H9 (cell line): ENCODE results near the gene LGALS7B. TPM values are rescaled to one million over a fixed set of nuclear protein-coding genes. Genes with fewer than 3 reads are reported as not detected.

Experiments
- DNase-seq: peaks from one replicate; pipeline ENCODE4 v3.0.0-alpha.2; 2017
- H2AFZ ChIP-seq: one replicate; pipeline ENCODE4 v1.6.1; 2013; ENCODE audit warnings: mild to moderate bottlenecking, low read length, control low read depth, moderate library complexity
- H2AK5ac ChIP-seq: 2 replicates; pipeline ENCODE4 v1.6.1; 2013; ENCODE audit warnings: low read length, control low read depth, mixed read lengths; ENCODE audit not compliant: insufficient read length
- H2BK120ac ChIP-seq: one replicate; pipeline ENCODE4 v1.6.1; 2013; ENCODE audit warnings: low read depth, mild to moderate bottlenecking, low read length, control low read depth, inconsistent platforms; ENCODE audit not compliant: poor library complexity, severe bottlenecking
- H2BK12ac ChIP-seq: 2 replicates; pipeline ENCODE4 v1.6.1; 2013; ENCODE audit warnings: low read length, control low read depth, mixed read lengths, low read depth; ENCODE audit not compliant: insufficient read length
- H2BK15ac ChIP-seq: 2 replicates; pipeline ENCODE4 v1.6.1; 2013; ENCODE audit warnings: low read depth, low read length, control low read depth
- H2BK20ac ChIP-seq: one replicate; pipeline ENCODE4 v1.6.1; 2013; ENCODE audit warnings: low read depth, mild to moderate bottlenecking, low read length, control low read depth, inconsistent platforms; ENCODE audit not compliant: poor library complexity, severe bottlenecking
- H2BK5ac ChIP-seq: 2 replicates; pipeline ENCODE4 v1.6.1; 2013; ENCODE audit warnings: low read length, control low read depth, mixed read lengths; ENCODE audit not compliant: insufficient read length
- H3K14ac ChIP-seq: 2 replicates; pipeline ENCODE4 v1.6.1; 2013; ENCODE audit warnings: low read length, control low read depth; ENCODE audit not compliant: insufficient read depth
- H3K18ac ChIP-seq: 2 replicates; pipeline ENCODE4 v1.6.1; 2013; ENCODE audit warnings: low read depth, mild to moderate bottlenecking, mixed read lengths, low read length, control low read depth; ENCODE audit not compliant: insufficient read length
- H3K23ac ChIP-seq: 2 replicates; pipeline ENCODE4 v1.6.1; 2013; ENCODE audit warnings: low read length, control low read depth, mixed read lengths, low read depth; ENCODE audit not compliant: insufficient read length
- H3K23me2 ChIP-seq: 2 replicates; pipeline ENCODE4 v1.6.1; 2013; ENCODE audit warnings: low read depth, mild to moderate bottlenecking, mixed read lengths, low read length, control low read depth; ENCODE audit not compliant: insufficient read length, poor library complexity, severe bottlenecking
- H3K27ac ChIP-seq: 2 replicates; pipeline ENCODE4 v1.5.1; 2013; ENCODE audit warnings: low read length, control low read depth, mixed read lengths, low read depth; ENCODE audit not compliant: insufficient read length
- H3K27me3 ChIP-seq: 2 replicates; pipeline ENCODE4 v1.6.1; 2013; ENCODE audit warnings: low read length, control low read depth, inconsistent platforms; ENCODE audit not compliant: insufficient read depth
- H3K4ac ChIP-seq: 2 replicates; pipeline ENCODE4 v1.6.1; 2013; ENCODE audit warnings: low read depth, mild to moderate bottlenecking, control low read depth, inconsistent platforms, low read length, moderate library complexity
- H3K4me1 ChIP-seq: 2 replicates; pipeline ENCODE4 v1.6.1; 2013; ENCODE audit warnings: low read length, control low read depth, inconsistent platforms; ENCODE audit not compliant: insufficient read depth
- H3K4me2 ChIP-seq: 2 replicates; pipeline ENCODE4 v1.6.1; 2013; ENCODE audit warnings: low read length, control low read depth, mixed read lengths; ENCODE audit not compliant: insufficient read length, insufficient read depth
- H3K56ac ChIP-seq: 2 replicates; pipeline ENCODE4 v1.6.1; 2013; ENCODE audit warnings: low read depth, mild to moderate bottlenecking, mixed read lengths, low read length, control low read depth; ENCODE audit not compliant: insufficient read length
- H3K79me1 ChIP-seq: 2 replicates; pipeline ENCODE4 v1.6.1; 2013; ENCODE audit warnings: low read depth, mild to moderate bottlenecking, moderate library complexity, low read length, control low read depth, inconsistent platforms; ENCODE audit not compliant: insufficient read depth, poor library complexity, severe bottlenecking
- H3K79me2 ChIP-seq: 2 replicates; pipeline ENCODE4 v1.6.1; 2013; ENCODE audit warnings: low read length, control low read depth, inconsistent platforms; ENCODE audit not compliant: insufficient read depth
- H3K9ac ChIP-seq: 2 replicates; pipeline ENCODE4 v1.6.1; 2013; ENCODE audit warnings: low read length, control low read depth, mixed read lengths; ENCODE audit not compliant: insufficient read length; ENCODE audit errors: extremely low read depth
- H3K9me3 ChIP-seq: one replicate; pipeline ENCODE4 v1.6.1; 2013; ENCODE audit warnings: low read depth, low read length, inconsistent platforms; ENCODE audit not compliant: control insufficient read depth
- H3T11ph ChIP-seq: one replicate; pipeline ENCODE4 v1.6.1; 2013; ENCODE audit warnings: mild to moderate bottlenecking, low read length, control low read depth, inconsistent platforms
- H4K20me1 ChIP-seq: one replicate; pipeline ENCODE4 v1.6.1; 2013; ENCODE audit not compliant: control insufficient read depth, insufficient read length, insufficient read depth
- H4K5ac ChIP-seq: 2 replicates; pipeline ENCODE4 v1.6.1; 2013; ENCODE audit warnings: low read depth, mild to moderate bottlenecking, mixed read lengths, low read length, control low read depth; ENCODE audit not compliant: insufficient read length
- H4K8ac ChIP-seq: replicated peaks from 2 replicates; pipeline ENCODE4 v1.6.1; 2013; ENCODE audit warnings: low read length, control low read depth, mixed read lengths, low read depth; ENCODE audit not compliant: insufficient read length
- H4K91ac ChIP-seq: 2 replicates; pipeline ENCODE4 v1.6.1; 2013; ENCODE audit warnings: low read depth, mild to moderate bottlenecking, moderate library complexity, mixed read lengths, low read length, control low read depth; ENCODE audit not compliant: insufficient read length
- H3K27ac Mint-ChIP-seq, 3 experiments: 2 replicates in 2 of 3; 3 replicates in 1 of 3; pipeline ENCODE4 v1.8.0; 2020 to 2021; ENCODE audit warnings: mixed read lengths in 3 of 3, mild to moderate bottlenecking in 1 of 3, moderate library complexity in 1 of 3
- H3K27me3 Mint-ChIP-seq: 2 replicates; pipeline ENCODE4 v1.8.0; 2021; ENCODE audit warnings: low read depth, mild to moderate bottlenecking, moderate library complexity, mixed read lengths
- H3K36me3 Mint-ChIP-seq, 3 experiments: 2 replicates in 2 of 3; 3 replicates in 1 of 3; pipeline ENCODE4 v1.8.0; 2020 to 2021; ENCODE audit warnings: low read depth in 3 of 3, mixed read lengths in 3 of 3; ENCODE audit not compliant: insufficient read depth in 1 of 3
- H3K4me1 Mint-ChIP-seq, 2 experiments: 2 replicates each; pipeline ENCODE4 v1.8.0; 2020; ENCODE audit warnings: mixed read lengths in 2 of 2
- H3K4me3 Mint-ChIP-seq, 2 experiments: 2 replicates in 1 of 2; 3 replicates in 1 of 2; pipeline ENCODE4 v1.8.0; 2020 to 2021; ENCODE audit warnings: mild to moderate bottlenecking in 2 of 2, mixed read lengths in 2 of 2, moderate library complexity in 1 of 2
- H3K9me3 Mint-ChIP-seq, 2 experiments: 2 replicates in 1 of 2; 3 replicates in 1 of 2; pipeline ENCODE4 v1.8.0; 2020; ENCODE audit warnings: mild to moderate bottlenecking in 2 of 2, mixed read lengths in 2 of 2, moderate library complexity in 1 of 2
- CTCF ChIP-seq: fragments of 200-600 bp; sonication (generic); conservative IDR thresholded peaks from 3 replicates; pipeline ENCODE4 v1.8.0; 2021; ENCODE audit warnings: antibody characterized with exemption, mild to moderate bottlenecking
- WGBS: extraction: QIAGEN DNeasy Blood & Tissue Kit; methylation state at CpG from one replicate; pipeline ENCODE4 v1.1.7; 2013; ENCODE audit warnings: missing lambda C conversion rate, low lambda C conversion rate, mixed read lengths; ENCODE audit not compliant: insufficient read length; ENCODE audit errors: extremely low coverage; 5-methylcytosine and 5-hydroxymethylcytosine counted together
- total RNA-seq: library from RNA; stranded (reverse); gene quantifications from 2 replicates; pipeline ENCODE4 v1.2.1, GENCODE V29; 2021

The LGALS7B gene
- total RNA-seq, 1 experiment from 2014 or later: 0.90 TPM

GRCh38 chr19:38795549-38795948 is 6.5 kb downstream of the LGALS7B start:
- H2BK120ac ChIP-seq: no peak overlapping the region
- H2AK5ac ChIP-seq: no peak overlapping the region
- H4K8ac ChIP-seq: no peak overlapping the region
- no peak overlapping the region for H3T11ph ChIP-seq
- no peak for DNase-seq
- no peak overlapping the region for H3K4ac ChIP-seq
- no peaks in the 10 kb centered on the region for H4K20me1 ChIP-seq
- Mint-ChIP-seq H3K4me3 (no peak overlapping the region), H3K27me3 (peaks cover 2% of the 10 kb centered on the region; the same call in 1 of the 2 replicates), H3K27ac (no peak overlapping the region), H3K9me3 (peaks cover 2 to 11% of the 10 kb centered on the region in 2 experiments; a peak in 3 of 5 replicates), H3K4me1 (peaks cover 5 to 8% of the 10 kb centered on the region in 2 experiments; a peak in 3 of 4 replicates), H3K36me3 (0 out of 7 replicates have a peak, but pooled peaks cover 0 to 4% (median 0%) of the 10 kb centered on the region in 3 experiments)
- no peak overlapping the region for H2BK12ac ChIP-seq
- no peaks in the 10 kb centered on the region for H3K9me3 ChIP-seq
- H2BK5ac ChIP-seq: no peak overlapping the region
- no peak overlapping the region for H3K9ac ChIP-seq
- H3K79me2 ChIP-seq: no peaks in the 10 kb centered on the region; the same call in 1 of the 2 replicates
- no peak overlapping the region for H3K4me2 ChIP-seq
- no peak overlapping the region for H3K56ac ChIP-seq
- H2AFZ ChIP-seq: no peak overlapping the region
- no peak overlapping the region for H4K91ac ChIP-seq
- no peak overlapping the region for H3K27ac ChIP-seq
- no peaks in the 10 kb centered on the region for H3K79me1 ChIP-seq
- no peak overlapping the region for H3K14ac ChIP-seq
- WGBS: no CpG with 5 or more reads among the region's 4 CpGs
- H3K27me3 ChIP-seq: no peaks in the 10 kb centered on the region
- H3K18ac ChIP-seq: no peak overlapping the region
- TF ChIP-seq CTCF: no peak
- H4K5ac ChIP-seq: no peak overlapping the region
- H3K4me1 ChIP-seq: 0 out of 2 replicates have a peak, but pooled peaks cover 3% of the 10 kb centered on the region
- no peak overlapping the region for H2BK20ac ChIP-seq
- H3K23me2 ChIP-seq: no peaks in the 10 kb centered on the region
- no peak overlapping the region for H2BK15ac ChIP-seq
- H3K23ac ChIP-seq: no peak overlapping the region
